Natural killer cell (primary cell): Measurements from ENCODE around the gene CASQ2. TPM values are rescaled to one million over a fixed set of nuclear protein-coding genes. Genes with fewer than 3 reads are reported as not detected.

Source experiments
- ATAC-seq, 3 donors: fragments of 150-1000 bp in 2 of 3; fragments of 200-7000 bp in 1 of 3; cut with Tn5 transposase; 1 replicate in 1 of 3; 2 replicates in 2 of 3; pipeline ENCODE4 v1.10.0; 2021; ENCODE audit warnings: mild to moderate bottlenecking in 2 of 3, moderate library complexity in 2 of 3
- DNase-seq, 2 donors: peaks; one replicate each; pipeline versions ENCODE4 v3.0.0 to v3.0.0-alpha.2; 2013 to 2021; ENCODE audit warnings: mixed read lengths in 1 of 2
- H3K27ac ChIP-seq: one replicate; pipeline ENCODE4 v1.5.1; 2013; ENCODE audit warnings: mild to moderate bottlenecking, low read length
- H3K27me3 ChIP-seq: one replicate; pipeline ENCODE4 v1.6.1; 2013; ENCODE audit warnings: low read length; ENCODE audit not compliant: control insufficient read depth, insufficient read depth
- H3K36me3 ChIP-seq: one replicate; pipeline ENCODE4 v1.6.1; 2013; ENCODE audit warnings: low read length; ENCODE audit not compliant: control insufficient read depth, insufficient read depth
- H3K4me1 ChIP-seq: one replicate; pipeline ENCODE4 v1.6.1; 2013; ENCODE audit warnings: low read length; ENCODE audit not compliant: control insufficient read depth, insufficient read depth
- H3K4me3 ChIP-seq: one replicate; pipeline ENCODE4 v1.5.1; 2013; ENCODE audit warnings: low read length
- H3K9me3 ChIP-seq: one replicate; pipeline ENCODE4 v1.6.1; 2013; ENCODE audit warnings: low read length; ENCODE audit not compliant: control insufficient read depth, insufficient read depth
- H3K27ac Mint-ChIP-seq, 2 donors: one replicate each; pipeline ENCODE4 v1.8.0; 2022; ENCODE audit warnings: mild to moderate bottlenecking in 2 of 2, mixed read lengths in 2 of 2, moderate library complexity in 1 of 2
- H3K27me3 Mint-ChIP-seq, 2 donors: one replicate each; pipeline ENCODE4 v1.8.0; 2022; ENCODE audit warnings: low read depth in 2 of 2, mixed read lengths in 2 of 2
- H3K36me3 Mint-ChIP-seq: one replicate; pipeline ENCODE4 v1.8.0; 2022; ENCODE audit warnings: mixed read lengths
- H3K4me1 Mint-ChIP-seq, 2 donors: one replicate each; pipeline ENCODE4 v1.8.0; 2022; ENCODE audit warnings: mixed read lengths in 2 of 2
- H3K4me3 Mint-ChIP-seq: one replicate; pipeline ENCODE4 v1.8.0; 2022; ENCODE audit warnings: mild to moderate bottlenecking, moderate library complexity, mixed read lengths
- H3K9me3 Mint-ChIP-seq, 2 donors: one replicate each; pipeline ENCODE4 v1.8.0; 2022; ENCODE audit warnings: mixed read lengths in 2 of 2
- CTCF ChIP-seq: fragments of 200-600 bp; IDR thresholded peaks from one replicate; pipeline ENCODE4 v1.8.0; 2022; ENCODE audit warnings: antibody characterized with exemption
- WGBS: methylation state at CpG from one replicate; pipeline ENCODE4 v1.1.7; 2013; ENCODE audit warnings: missing lambda C conversion rate; ENCODE audit not compliant: insufficient coverage; 5-methylcytosine and 5-hydroxymethylcytosine counted together
- intact Hi-C: fragments of 100-400 bp; cut with micrococcal nuclease; formaldehyde crosslinking; loops from one replicate; pipeline ENCODE4 v1.14.2; 2022
- total RNA-seq, 4 donors: library from RNA; stranded (reverse); fragments of 120-200 nt in 1 of 4; gene quantifications; one replicate each; pipeline versions ENCODE4 v1.2.3 to v1.2.4, GENCODE V29; 2013 to 2022

CASQ2 gene
- total RNA-seq, 3 donors from 2014 or later (not counting 1 experiment from before 2014, with no cell fraction given) = not detected

DNA sequence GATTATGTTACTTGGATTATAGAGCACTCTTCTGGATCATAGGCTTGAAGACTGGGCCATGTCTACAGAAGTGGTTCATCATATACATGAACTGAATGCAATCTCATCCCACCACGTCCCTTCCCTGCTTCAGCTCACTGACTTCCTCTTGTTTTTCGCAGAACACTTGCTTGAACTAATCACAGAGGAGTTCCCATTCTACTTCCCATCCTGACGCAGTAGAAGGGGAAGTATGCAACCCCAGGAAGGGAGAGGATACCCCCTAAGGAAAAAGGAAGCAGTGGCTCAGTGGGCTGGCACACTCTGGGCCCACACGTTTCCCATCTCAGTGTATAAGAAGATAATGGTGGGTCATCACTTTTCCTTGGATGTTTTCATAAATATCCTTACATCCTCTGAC lies 36.2 kb downstream of the CASQ2 start:
- Histone ChIP-seq H3K9me3 (no peaks in the 10 kb centered on the region), H3K36me3 (no peaks in the 10 kb centered on the region), H3K4me3 (no peak overlapping the region), H3K27ac (no peak overlapping the region), H3K27me3 (no peaks in the 10 kb centered on the region), H3K4me1 (no peaks in the 10 kb centered on the region)
- Mint-ChIP-seq H3K4me1 (no peaks in the 10 kb centered on the region), H3K4me3 (no peak overlapping the region), H3K27ac (no peak overlapping the region), H3K27me3 (peaks cover 15 to 50% of the 10 kb centered on the region in 2 donors), H3K9me3 (no peaks in the 10 kb centered on the region), H3K36me3 (no peaks in the 10 kb centered on the region)
- intact Hi-C loops = no loop called here
- ATAC-seq = no peak
- TF ChIP-seq CTCF = no peak
- no peak for DNase-seq
- WGBS = 6% methylated on average over 2 of the region's 4 CpGs

- Histone ChIP-seq H3K27me3 (no peaks in the 10 kb centered on the region), H3K27ac (no peak overlapping the region), H3K9me3 (no peaks in the 10 kb centered on the region), H3K4me3 (no peak overlapping the region), H3K4me1 (no peaks in the 10 kb centered on the region), H3K36me3 (no peaks in the 10 kb centered on the region)
- Mint-ChIP-seq H3K27ac (no peak overlapping the region), H3K4me3 (no peak overlapping the region), H3K27me3 (peaks cover 15 to 40% of the 10 kb centered on the region in 2 donors), H3K9me3 (no peaks in the 10 kb centered on the region), H3K36me3 (no peaks in the 10 kb centered on the region), H3K4me1 (no peaks in the 10 kb centered on the region)
- no peak for TF ChIP-seq CTCF
- WGBS = 87% methylated on average over 3 of the region's 4 CpGs
- ATAC-seq (no peak), DNase-seq (no peak)
- intact Hi-C loops = no loop called here
Observed at GRCh38 chr1:115729756-115730155, 38.8 kb downstream of the CASQ2 start.

GRCh38 chr1:115728341-115728740 lies 40.2 kb downstream of the CASQ2 start:
- no peaks in the 10 kb centered on the region for H3K4me1 Mint-ChIP-seq
- no peak overlapping the region for H3K4me3 Mint-ChIP-seq
- Histone ChIP-seq H3K27ac (no peak overlapping the region), H3K4me3 (no peak overlapping the region), H3K36me3 (no peaks in the 10 kb centered on the region), H3K27me3 (no peaks in the 10 kb centered on the region), H3K4me1 (no peaks in the 10 kb centered on the region), H3K9me3 (no peaks in the 10 kb centered on the region)
- WGBS = 56% methylated on average over 1 of the region's 1 CpG
- TF ChIP-seq CTCF = no peak
- ATAC-seq (no peak), DNase-seq (no peak)
- H3K36me3 Mint-ChIP-seq = no peaks in the 10 kb centered on the region
- no peaks in the 10 kb centered on the region for H3K9me3 Mint-ChIP-seq
- peaks cover 4 to 27% of the 10 kb centered on the region in 2 donors for H3K27me3 Mint-ChIP-seq
- H3K27ac Mint-ChIP-seq = no peak overlapping the region
- intact Hi-C loops = no loop called here

GRCh38 chr1:115727706-115728249 lies 40.7 kb downstream of the CASQ2 start:
- no peak for ATAC-seq
- WGBS = 83% methylated on average over 7 of the region's 7 CpGs
- Histone ChIP-seq H3K9me3 (no peaks in the 10 kb centered on the region), H3K36me3 (no peaks in the 10 kb centered on the region), H3K27ac (no peak overlapping the region), H3K4me3 (no peak overlapping the region), H3K4me1 (no peaks in the 10 kb centered on the region), H3K27me3 (no peaks in the 10 kb centered on the region)
- no peak for DNase-seq
- Mint-ChIP-seq H3K4me1 (no peaks in the 10 kb centered on the region), H3K9me3 (no peaks in the 10 kb centered on the region), H3K27ac (no peak overlapping the region), H3K4me3 (no peak overlapping the region), H3K27me3 (peaks cover 3 to 22% of the 10 kb centered on the region in 2 donors), H3K36me3 (no peaks in the 10 kb centered on the region)
- intact Hi-C loops = no loop called here
- TF ChIP-seq CTCF = no peak
